NCI-H2029 (cell line): ENCODE data around the gene SON.

ENCODE experiments used
- DNase-seq: peaks from one replicate; lab custom pipeline; 2025; lab: John Stamatoyannopoulos, UW

Gene SON

DNA sequence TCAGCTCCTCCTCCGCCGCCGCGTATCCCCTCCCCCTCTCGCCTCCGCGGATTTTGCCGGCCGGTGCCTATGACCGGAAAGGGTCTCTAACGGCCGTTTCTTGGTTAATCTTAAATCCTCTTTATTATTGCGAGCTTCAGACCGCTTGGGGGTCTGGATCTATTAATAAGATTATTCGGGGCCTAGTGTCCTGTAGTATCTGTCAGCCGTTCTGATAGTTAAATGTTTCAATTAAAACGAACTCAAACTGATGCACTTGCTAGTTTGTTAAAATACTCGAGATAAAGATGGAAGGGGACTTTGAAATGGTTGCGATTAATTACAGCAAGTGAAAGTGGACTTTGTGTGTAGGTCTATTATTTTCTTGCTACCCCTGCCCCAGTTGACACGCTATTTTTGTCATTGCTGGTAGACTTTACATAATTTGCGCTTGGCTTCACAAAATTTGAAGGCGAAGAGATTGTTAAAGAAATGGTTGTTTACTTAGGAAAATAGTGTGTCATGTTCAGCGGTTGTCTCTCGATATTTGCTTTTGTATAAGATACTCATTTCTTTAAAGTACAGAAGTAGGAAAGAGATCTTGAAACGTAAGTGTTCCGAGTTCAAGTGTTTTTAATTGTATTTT lies 779 bp downstream of the SON start:
- DNase-seq = no peak

DNA sequence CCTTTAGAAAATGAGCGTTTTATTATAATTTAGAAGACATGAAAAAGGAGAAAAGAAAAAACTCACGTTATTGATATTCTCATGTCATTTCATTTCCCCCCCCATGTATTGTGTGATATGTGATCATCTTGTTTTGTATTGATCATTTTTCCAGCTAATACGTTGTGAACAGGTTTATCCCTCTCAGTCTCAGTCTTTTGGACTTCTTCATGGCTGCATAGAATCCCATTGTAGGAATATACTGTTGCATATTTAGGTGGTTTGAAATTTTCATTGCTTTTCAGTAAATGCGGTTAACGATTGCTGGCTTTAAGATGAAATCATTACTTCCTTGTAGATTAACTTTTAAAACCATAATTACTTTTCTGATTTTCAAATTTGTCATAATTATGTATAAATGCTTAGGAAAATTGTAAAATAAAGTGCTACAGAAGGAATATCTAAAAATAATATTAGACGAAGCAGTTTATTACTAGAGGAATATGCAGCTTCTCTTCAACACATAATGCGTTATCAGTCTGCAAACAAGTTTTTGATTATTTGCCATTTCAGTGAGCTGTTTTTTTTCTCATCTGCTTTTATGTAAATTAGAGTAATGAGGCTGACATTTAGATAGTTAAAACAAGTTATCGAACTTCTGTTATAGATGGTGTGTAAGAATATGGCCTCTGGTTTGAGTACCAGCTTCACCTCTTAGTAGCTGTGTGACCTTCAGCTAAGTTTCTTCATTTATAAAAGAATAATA lies 1.8 kb downstream of the SON start:
- no peak for DNase-seq

DNA sequence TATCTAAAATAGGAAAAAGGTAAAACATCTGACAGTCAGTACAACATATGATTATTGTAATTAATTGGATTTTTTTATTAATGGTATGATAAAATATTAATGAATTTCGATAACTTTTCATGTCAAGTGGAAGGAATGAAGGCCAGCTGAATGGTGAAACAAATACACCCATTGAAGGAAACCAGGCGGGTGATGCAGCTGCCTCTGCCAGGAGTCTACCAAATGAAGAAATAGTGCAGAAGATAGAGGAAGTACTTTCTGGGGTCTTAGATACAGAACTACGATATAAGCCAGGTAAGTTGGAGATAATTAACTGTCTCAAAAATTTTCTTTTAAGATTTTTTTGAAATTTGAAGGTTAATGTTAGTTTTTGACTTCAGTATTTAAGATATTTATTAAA lies 3.2 kb downstream of the SON start:
- DNase-seq = no peak

DNA sequence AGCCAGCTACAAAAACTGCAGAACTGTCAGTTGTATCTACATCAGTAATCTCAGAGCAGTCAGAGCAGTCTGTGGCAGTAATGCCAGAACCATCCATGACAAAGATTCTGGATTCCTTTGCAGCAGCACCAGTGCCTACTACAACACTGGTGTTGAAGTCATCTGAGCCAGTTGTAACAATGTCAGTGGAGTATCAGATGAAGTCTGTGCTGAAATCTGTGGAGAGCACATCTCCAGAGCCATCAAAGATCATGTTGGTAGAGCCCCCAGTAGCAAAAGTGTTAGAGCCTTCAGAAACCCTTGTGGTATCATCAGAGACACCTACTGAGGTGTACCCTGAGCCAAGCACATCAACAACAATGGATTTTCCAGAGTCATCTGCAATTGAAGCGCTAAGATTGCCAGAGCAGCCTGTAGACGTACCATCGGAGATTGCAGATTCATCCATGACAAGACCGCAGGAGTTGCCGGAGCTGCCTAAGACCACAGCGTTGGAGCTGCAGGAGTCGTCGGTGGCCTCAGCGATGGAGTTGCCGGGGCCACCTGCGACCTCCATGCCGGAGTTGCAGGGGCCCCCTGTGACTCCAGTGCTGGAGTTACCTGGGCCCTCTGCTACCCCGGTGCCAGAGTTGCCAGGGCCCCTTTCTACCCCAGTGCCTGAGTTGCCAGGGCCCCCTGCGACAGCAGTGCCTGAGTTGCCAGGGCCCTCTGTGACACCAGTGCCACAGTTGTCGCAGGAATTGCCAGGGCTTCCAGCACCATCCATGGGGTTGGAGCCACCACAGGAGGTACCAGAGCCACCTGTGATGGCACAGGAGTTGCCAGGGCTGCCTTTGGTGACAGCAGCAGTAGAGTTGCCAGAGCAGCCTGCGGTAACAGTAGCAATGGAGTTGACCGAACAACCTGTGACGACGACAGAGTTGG lies 7.3 kb downstream of the SON start:
- DNase-seq = no peak

DNA sequence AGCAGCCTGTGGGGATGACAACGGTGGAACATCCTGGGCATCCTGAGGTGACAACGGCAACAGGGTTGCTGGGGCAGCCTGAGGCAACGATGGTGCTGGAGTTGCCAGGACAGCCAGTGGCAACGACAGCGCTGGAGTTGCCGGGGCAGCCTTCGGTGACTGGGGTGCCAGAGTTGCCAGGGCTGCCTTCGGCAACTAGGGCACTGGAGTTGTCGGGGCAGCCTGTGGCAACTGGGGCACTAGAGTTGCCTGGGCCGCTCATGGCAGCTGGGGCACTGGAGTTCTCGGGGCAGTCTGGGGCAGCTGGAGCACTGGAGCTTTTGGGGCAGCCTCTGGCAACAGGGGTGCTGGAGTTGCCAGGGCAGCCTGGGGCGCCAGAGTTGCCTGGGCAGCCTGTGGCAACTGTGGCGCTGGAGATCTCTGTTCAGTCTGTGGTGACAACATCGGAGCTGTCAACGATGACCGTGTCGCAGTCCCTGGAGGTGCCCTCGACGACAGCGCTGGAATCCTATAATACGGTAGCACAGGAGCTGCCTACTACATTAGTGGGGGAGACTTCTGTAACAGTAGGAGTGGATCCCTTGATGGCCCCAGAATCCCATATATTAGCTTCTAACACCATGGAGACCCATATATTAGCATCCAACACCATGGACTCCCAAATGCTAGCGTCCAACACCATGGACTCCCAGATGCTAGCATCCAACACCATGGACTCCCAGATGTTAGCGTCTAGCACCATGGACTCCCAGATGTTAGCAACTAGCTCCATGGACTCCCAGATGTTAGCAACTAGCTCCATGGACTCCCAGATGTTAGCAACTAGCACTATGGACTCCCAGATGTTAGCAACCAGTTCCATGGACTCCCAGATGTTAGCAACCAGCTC lies 8.2 kb downstream of the SON start:
- no peak for DNase-seq

DNA sequence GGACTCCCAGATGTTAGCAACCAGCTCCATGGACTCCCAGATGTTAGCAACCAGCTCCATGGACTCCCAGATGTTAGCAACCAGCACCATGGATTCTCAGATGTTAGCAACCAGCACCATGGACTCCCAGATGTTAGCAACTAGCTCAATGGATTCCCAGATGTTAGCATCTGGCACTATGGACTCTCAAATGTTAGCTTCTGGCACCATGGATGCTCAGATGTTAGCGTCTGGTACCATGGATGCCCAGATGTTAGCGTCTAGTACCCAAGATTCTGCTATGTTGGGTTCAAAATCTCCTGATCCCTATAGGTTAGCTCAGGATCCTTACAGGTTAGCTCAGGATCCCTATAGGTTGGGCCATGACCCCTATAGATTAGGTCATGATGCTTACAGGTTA lies 8.8 kb downstream of the SON start:
- DNase-seq = no peak

DNA sequence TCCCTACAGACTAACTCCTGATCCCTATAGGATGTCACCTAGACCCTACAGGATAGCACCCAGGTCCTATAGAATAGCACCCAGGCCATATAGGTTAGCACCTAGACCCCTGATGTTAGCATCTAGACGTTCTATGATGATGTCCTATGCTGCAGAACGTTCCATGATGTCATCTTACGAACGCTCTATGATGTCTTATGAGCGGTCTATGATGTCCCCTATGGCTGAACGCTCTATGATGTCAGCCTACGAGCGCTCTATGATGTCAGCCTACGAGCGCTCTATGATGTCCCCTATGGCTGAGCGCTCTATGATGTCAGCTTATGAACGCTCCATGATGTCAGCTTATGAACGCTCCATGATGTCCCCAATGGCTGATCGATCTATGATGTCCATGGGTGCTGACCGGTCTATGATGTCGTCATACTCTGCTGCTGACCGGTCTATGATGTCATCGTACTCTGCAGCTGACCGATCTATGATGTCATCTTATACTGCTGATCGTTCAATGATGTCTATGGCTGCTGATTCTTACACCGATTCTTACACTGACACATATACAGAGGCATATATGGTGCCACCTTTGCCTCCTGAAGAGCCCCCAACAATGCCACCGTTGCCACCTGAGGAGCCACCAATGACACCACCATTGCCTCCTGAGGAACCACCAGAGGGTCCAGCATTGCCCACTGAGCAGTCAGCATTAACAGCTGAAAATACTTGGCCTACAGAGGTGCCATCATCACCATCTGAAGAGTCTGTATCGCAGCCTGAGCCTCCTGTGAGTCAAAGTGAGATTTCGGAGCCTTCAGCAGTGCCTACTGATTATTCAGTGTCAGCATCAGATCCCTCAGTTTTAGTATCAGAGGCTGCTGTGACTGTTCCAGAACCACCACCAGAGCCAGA lies 9.5 kb downstream of the SON start:
- DNase-seq = no peak

DNA sequence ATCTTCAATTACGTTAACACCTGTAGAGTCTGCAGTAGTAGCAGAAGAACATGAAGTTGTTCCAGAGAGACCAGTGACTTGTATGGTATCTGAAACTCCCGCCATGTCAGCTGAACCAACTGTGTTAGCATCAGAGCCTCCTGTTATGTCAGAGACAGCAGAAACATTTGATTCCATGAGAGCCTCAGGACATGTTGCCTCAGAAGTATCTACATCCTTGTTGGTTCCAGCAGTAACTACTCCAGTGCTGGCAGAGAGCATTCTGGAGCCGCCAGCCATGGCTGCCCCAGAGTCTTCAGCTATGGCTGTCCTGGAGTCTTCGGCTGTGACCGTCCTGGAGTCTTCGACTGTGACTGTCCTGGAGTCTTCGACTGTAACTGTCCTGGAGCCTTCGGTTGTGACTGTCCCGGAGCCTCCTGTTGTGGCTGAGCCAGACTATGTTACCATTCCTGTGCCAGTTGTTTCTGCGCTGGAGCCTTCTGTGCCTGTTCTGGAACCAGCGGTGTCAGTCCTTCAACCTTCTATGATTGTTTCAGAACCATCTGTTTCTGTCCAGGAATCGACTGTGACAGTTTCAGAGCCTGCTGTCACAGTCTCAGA lies 10.3 kb downstream of the SON start:
- DNase-seq = no peak

DNA sequence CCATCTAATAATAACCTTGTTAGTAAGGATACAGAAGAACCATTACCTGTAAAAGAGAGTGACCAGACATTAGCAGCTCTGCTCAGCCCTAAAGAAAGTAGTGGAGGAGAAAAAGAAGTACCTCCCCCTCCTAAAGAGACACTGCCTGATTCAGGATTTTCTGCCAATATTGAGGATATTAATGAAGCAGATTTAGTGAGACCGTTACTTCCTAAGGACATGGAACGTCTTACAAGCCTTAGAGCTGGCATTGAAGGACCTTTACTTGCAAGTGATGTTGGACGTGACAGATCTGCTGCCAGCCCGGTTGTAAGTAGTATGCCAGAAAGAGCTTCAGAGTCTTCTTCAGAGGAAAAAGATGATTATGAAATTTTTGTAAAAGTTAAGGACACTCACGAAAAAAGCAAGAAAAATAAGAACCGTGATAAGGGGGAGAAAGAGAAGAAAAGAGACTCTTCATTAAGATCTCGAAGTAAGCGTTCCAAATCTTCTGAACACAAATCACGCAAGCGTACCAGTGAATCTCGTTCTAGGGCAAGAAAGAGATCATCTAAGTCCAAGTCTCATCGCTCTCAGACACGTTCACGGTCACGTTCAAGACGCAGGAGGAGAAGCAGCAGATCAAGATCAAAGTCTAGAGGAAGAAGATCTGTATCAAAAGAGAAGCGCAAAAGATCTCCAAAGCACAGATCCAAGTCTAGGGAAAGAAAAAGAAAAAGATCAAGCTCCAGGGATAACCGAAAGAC lies 11.6 kb downstream of the SON start:
- DNase-seq = no peak

DNA sequence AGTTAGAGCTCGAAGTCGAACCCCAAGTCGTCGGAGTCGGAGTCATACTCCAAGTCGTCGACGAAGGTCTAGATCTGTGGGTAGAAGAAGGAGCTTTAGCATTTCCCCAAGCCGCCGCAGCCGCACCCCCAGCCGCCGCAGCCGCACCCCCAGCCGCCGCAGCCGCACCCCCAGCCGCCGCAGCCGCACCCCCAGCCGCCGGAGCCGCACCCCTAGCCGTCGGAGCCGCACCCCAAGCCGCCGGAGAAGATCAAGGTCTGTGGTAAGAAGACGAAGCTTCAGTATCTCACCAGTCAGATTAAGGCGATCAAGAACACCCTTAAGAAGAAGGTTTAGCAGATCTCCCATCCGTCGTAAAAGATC lies 12.1 kb downstream of the SON start:
- DNase-seq = no peak

DNA sequence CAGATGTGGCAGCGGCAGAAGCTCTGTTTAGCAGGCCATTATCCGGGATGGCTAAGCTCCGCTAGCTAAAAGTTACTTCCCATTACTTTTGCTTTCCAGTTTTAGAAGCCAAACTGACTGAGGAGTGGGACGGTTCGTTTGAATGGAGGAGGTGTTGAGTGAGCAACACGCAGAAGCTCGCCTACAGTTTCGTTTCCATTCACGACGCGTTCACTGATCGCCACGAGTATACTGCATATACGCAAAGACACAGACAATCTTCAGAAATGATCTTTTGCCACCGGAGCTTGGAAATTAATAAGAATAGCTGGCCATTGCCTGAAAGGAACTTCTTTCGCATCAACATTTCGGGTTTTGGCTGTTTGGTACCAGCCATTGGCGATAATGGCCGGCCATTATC lies 14.6 kb downstream of the SON start:
- no peak for DNase-seq

DNA sequence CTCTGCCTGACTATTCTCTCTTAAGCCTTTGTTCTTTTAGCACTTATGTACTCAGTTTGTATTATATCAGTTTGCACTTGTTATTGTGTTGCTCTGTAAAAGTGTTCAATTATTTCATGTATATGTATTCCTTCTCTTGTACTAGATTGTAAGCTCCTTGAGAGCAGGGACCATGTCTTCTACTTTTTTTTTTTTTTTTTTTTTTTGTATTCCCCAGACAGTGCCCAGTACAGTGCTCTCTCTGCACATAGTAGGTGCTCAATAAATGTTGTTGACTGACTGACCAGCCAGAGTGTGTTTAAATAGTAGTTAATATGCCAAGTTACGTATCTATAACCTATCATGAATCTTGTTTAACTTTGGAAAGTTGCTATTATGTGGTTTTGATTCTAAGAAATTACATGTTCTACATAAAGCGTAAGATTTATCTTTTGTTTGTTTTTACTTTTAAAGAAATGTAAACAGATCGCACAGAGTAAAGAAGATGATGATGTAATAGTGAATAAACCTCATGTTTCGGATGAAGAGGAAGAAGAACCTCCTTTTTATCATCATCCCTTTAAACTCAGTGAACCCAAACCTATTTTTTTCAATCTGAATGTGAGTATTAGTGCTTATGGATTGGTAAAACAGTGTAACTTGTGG lies 16.1 kb downstream of the SON start:
- no peak for DNase-seq

DNA sequence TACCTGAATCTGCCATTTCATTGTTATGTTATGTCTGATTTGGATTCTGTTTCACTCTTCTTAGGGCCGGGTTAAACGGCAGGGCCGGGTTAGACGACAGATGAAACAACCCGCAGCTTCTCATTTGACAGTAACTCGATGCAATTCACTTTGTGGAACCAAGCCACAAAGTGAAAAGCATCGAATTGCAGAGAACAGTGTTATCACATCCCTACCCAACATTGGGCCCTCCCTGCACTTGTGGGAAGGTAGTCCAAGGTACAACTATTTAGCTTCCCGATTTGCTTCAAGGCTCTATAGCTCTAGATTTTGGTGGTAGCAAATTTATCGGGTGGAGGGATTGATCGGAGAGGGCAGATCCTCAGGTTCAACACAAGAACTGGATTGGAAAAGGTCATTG lies 17.0 kb downstream of the SON start:
- DNase-seq = no peak

DNA sequence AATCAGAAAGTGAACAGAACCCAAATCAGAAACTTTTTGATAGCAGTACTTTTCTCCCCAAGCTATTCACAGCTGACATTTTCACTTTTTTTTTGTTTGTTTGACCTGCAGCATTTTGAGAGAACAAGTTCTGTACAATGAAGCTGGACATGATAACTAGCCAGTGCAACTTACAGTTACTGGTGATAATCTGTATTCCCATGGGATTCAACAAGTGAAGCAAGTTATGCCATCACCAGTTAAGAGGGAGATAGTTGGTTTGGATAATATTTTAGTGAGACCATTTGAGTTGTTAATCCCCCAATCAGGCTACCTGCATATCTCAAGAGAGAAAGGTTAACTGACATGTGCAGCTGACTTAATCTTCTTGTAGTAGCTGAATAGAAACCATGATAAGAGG lies 18.1 kb downstream of the SON start:
- no peak for DNase-seq

DNA sequence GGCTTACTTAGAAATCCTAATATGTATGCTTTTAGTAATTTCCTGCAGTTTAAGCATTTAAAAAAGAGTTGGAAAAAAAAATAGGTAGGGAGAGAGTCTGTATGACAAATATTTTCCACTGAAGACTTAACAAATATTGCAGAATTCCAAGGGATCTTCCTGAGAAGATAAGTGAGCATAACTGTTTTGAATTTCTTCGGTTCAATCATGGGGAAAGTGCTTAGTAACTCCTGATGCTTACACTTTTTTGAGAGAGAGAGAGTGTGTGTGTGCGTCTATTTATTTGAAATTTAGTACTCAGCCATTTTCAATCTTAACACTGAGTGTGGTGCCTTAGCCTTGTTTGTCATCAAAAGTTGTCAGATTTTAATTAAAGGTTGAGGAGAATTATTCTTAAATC lies 18.5 kb downstream of the SON start:
- DNase-seq = no peak

DNA sequence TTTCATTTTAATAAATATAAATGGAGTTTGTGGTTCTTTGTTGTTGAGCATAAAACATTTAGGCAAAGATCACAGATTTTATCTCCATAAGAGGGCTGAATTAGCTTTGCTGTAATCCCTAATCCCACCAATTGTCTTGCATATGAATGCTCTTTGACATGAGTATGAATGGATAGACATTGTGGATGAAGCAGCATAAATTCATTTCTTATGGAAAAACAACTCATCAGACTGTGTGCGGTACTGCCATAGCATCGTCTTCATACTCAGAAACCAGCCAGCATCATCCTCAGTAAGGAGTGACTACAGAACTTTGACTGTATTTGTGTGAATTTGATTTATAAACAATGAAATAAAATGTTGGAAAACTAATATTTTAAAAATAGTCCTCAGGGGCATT lies 19.6 kb downstream of the SON start:
- no peak for DNase-seq

DNA sequence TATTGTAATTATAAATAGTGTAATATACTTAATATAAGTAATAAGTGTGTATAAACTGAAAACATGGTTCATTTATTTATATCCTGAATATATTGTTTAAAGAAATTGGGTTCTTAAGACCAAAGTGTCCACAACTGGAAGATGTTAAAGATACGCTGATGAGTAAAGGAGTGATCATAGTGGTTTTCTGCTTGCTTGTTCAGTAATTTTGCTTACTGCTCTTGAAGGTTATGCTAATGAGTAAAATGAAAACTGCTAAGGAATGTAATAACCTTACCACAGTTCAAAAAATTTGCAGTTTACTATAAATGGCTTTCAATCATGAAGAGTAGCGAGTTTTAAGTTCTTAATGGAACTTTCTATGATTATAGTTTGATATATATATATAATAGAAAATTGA lies 23.7 kb downstream of the SON start:
- DNase-seq = no peak

DNA sequence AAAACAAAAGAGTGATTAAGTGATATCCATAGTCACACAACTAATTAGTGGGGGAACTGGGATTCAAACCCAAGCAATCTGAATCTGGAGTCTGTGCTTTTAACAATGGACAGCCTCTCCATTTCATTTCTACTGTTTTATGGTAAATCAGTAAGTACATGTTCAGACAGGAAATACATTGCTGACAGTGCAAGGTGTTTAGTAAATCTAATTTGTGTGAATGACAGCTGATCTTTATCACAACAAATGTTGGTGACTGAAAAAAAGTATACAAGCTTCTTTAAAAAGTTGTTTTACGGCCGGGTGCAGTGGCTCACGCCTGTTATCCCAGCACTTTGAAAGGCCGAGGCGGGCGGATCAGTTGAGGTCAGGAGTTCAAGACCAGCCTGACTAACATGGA lies 25.1 kb downstream of the SON start:
- DNase-seq = no peak

DNA sequence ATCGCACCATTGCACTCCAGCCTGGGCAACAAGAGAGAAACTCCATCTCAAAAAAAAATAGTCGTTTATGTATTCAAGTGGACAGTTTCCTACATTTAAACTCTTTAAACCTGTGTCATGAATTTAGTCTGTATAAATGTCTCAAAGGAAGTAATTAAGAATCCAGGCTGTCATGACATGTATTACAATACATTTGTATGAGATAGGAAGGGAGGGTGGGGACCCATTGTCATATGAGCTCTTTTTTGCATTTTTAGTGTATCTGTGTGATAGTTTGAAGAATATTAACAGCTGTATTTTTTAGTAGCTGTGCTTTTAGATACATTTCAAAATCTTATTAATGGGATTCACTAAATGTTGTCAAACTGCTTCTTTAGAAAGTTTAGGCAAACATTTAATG lies 25.6 kb downstream of the SON start:
- no peak for DNase-seq
